ENCODE data around the gene COL5A2.

The COL5A2 gene

GRCh38 chr2:189013671-189014448 is 165.7 kb downstream of the COL5A2 start:
- DNase-seq (ENCODE audit: extremely low spot score), result no peak
- no peak for TF ChIP-seq NFRKB (IDR thresholded peaks at IDR 0.05)
- TF ChIP-seq HDGF (IDR thresholded peaks at IDR 0.05; ENCODE audit: borderline replicate concordance), result no peak
- CTCF ChIA-PET, result no interaction called here
- POLR2A ChIA-PET, result no interaction called here

- CTCF ChIA-PET, result no interaction called here
- POLR2A ChIA-PET, result no interaction called here
- TF ChIP-seq NFRKB (IDR thresholded peaks at IDR 0.05) (no peak), FOXA1 (IDR thresholded peaks at IDR 0.05) (no peak), FOXM1 (IDR thresholded peaks at IDR 0.05; ENCODE audit: borderline replicate concordance) (no peak), TARDBP (IDR thresholded peaks at IDR 0.05) (no peak), CTBP1 (IDR thresholded peaks at IDR 0.05; ENCODE audit: borderline replicate concordance) (no peak), PKNOX1 (IDR thresholded peaks at IDR 0.05) (no peak), LEF1 (IDR thresholded peaks at IDR 0.05; ENCODE audit: borderline replicate concordance) (no peak), ARNT (IDR thresholded peaks at IDR 0.05) (no peak), ZNF384 (IDR thresholded peaks at IDR 0.05) (no peak), FOXK2 (IDR thresholded peaks at IDR 0.05) (no peak), SUZ12 (IDR thresholded peaks at IDR 0.05) (no peak), BHLHE40 (IDR thresholded peaks at IDR 0.05; ENCODE audit: borderline replicate concordance) (no peak), L3MBTL2 (conservative IDR thresholded peaks at IDR 0.05) (no peak), HDGF (IDR thresholded peaks at IDR 0.05; ENCODE audit: borderline replicate concordance) (no peak), ELF4 (IDR thresholded peaks at IDR 0.05) (no peak), SP1 (IDR thresholded peaks at IDR 0.05) (no peak)
- no peak for DNase-seq (ENCODE audit: extremely low spot score)
These were observed 166.5 kb downstream of the COL5A2 start for GRCh38 chr2:189013031-189013430.

GRCh38 chr2:189012351-189012750 is 167.2 kb downstream of the COL5A2 start:
- TF ChIP-seq SUZ12 (IDR thresholded peaks at IDR 0.05) (no peak), CTBP1 (IDR thresholded peaks at IDR 0.05; ENCODE audit: borderline replicate concordance) (no peak)
- ChIA-PET POLR2A (no interaction called here), CTCF (no interaction called here)
- no peak for DNase-seq (ENCODE audit: extremely low spot score)

DNA sequence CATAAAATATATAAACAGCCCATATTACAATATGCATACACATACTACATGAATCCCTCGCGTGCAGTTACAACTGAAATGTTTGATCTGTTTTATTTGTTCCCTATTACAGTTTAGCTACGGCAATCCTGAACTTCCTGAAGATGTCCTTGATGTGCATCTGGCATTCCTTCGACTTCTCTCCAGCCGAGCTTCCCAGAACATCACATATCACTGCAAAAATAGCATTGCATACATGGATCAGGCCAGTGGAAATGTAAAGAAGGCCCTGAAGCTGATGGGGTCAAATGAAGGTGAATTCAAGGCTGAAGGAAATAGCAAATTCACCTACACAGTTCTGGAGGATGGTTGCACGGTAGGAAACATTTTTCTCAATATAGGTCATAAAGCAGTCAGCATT is 169.0 kb downstream of the COL5A2 start:
- POLR2A ChIA-PET, result no interaction called here
- no peak for DNase-seq (ENCODE audit: extremely low spot score)
- CTCF ChIA-PET, result no interaction called here
- TF ChIP-seq SUZ12 (IDR thresholded peaks at IDR 0.05), result no peak
- TF ChIP-seq ARNT (IDR thresholded peaks at IDR 0.05), result no peak
- TF ChIP-seq TARDBP (IDR thresholded peaks at IDR 0.05), result no peak
- no peak for TF ChIP-seq NFRKB (IDR thresholded peaks at IDR 0.05)
- TF ChIP-seq FOXK2 (IDR thresholded peaks at IDR 0.05), result no peak
- TF ChIP-seq SP1 (IDR thresholded peaks at IDR 0.05), result no peak
- no peak for TF ChIP-seq L3MBTL2 (conservative IDR thresholded peaks at IDR 0.05)
- TF ChIP-seq FOXA1 (IDR thresholded peaks at IDR 0.05), result no peak
- no peak for TF ChIP-seq PKNOX1 (IDR thresholded peaks at IDR 0.05)
- no peak for TF ChIP-seq FOXM1 (IDR thresholded peaks at IDR 0.05; ENCODE audit: borderline replicate concordance)
- no peak for TF ChIP-seq BHLHE40 (IDR thresholded peaks at IDR 0.05; ENCODE audit: borderline replicate concordance)
- no peak for TF ChIP-seq CTBP1 (IDR thresholded peaks at IDR 0.05; ENCODE audit: borderline replicate concordance)
- TF ChIP-seq LEF1 (IDR thresholded peaks at IDR 0.05; ENCODE audit: borderline replicate concordance), result no peak
- TF ChIP-seq ZNF384 (IDR thresholded peaks at IDR 0.05), result no peak
- TF ChIP-seq HDGF (IDR thresholded peaks at IDR 0.05; ENCODE audit: borderline replicate concordance), result no peak
- no peak for TF ChIP-seq ELF4 (IDR thresholded peaks at IDR 0.05)

DNA sequence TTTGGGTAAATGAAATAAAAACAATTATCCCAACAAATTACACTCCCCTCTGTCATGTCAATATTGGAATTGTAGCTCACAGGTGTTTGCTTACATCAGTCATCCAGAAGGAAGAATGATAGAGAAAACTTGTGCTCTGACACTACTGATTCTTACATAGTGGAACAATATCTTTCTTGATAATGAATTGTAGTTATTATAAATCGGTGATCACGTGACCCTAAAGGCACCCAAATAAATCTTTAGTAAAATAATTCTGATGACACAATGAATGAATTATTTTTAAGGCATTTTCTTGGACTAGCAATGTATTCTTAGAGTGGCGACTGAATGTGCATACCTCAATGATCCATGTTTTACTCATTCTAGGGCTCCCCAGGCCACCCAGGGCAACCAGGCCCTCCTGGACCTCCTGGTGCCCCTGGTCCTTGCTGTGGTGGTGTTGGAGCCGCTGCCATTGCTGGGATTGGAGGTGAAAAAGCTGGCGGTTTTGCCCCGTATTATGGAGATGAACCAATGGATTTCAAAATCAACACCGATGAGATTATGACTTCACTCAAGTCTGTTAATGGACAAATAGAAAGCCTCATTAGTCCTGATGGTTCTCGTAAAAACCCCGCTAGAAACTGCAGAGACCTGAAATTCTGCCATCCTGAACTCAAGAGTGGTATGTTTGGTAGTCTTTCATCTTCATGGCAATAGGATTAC is 170.9 kb downstream of the COL5A2 start:
- no peak for DNase-seq (ENCODE audit: extremely low spot score)
- CTCF ChIA-PET, result no interaction called here
- POLR2A ChIA-PET, result no interaction called here
- TF ChIP-seq NFRKB (IDR thresholded peaks at IDR 0.05), result no peak
- no peak for TF ChIP-seq CTBP1 (IDR thresholded peaks at IDR 0.05; ENCODE audit: borderline replicate concordance)
- no peak for TF ChIP-seq FOXA1 (IDR thresholded peaks at IDR 0.05)

DNA sequence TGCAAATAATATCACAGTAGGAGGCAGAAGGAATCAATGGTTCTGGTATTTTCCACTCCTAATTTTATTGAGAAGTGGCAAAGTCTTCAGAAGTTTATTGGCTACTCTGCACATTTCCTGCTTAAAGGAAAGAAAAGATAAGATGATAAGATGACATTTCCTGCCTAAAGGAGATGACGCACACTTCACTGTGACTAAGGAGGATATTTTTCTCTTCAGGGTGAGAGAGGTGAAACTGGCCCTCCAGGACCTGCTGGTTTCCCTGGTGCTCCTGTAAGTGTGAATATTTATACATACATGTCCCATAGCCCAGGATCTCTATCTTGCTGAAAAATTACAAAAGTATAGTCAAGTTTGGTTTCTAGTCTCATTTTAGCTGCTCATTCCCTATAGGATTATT is 177.5 kb downstream of the COL5A2 start:
- ChIA-PET CTCF (no interaction called here), POLR2A (no interaction called here)
- no peak for DNase-seq (ENCODE audit: extremely low spot score)
- TF ChIP-seq SP1 (IDR thresholded peaks at IDR 0.05) (no peak), ARNT (IDR thresholded peaks at IDR 0.05) (no peak), ELF4 (IDR thresholded peaks at IDR 0.05) (no peak), BHLHE40 (IDR thresholded peaks at IDR 0.05; ENCODE audit: borderline replicate concordance) (no peak), L3MBTL2 (conservative IDR thresholded peaks at IDR 0.05) (no peak), LEF1 (IDR thresholded peaks at IDR 0.05; ENCODE audit: borderline replicate concordance) (no peak)

GRCh38 chr2:189000221-189000620 is 179.3 kb downstream of the COL5A2 start:
- ChIA-PET POLR2A (no interaction called here), CTCF (no interaction called here)
- TF ChIP-seq TARDBP (IDR thresholded peaks at IDR 0.05) (no peak), L3MBTL2 (conservative IDR thresholded peaks at IDR 0.05) (no peak), LEF1 (IDR thresholded peaks at IDR 0.05; ENCODE audit: borderline replicate concordance) (no peak), SUZ12 (IDR thresholded peaks at IDR 0.05) (no peak), ELF4 (IDR thresholded peaks at IDR 0.05) (no peak), CTBP1 (IDR thresholded peaks at IDR 0.05; ENCODE audit: borderline replicate concordance) (no peak), FOXA1 (IDR thresholded peaks at IDR 0.05) (no peak), ARNT (IDR thresholded peaks at IDR 0.05) (no peak), BHLHE40 (IDR thresholded peaks at IDR 0.05; ENCODE audit: borderline replicate concordance) (no peak)
- no peak for DNase-seq (ENCODE audit: extremely low spot score)
